RWPE1 (cell line): ENCODE results near the gene FGF12.

Source experiments
- CTCF ChIA-PET: fragments of 350-600 bp; sonication (Branson Sonifier 250); formaldehyde crosslinking; extraction: SDS; loops from one replicate; lab custom pipeline; 2021; lab: Yijun Ruan, JAX
- POLR2A ChIA-PET: fragments of 400-600 bp; formaldehyde crosslinking; extraction: SDS; loops from one replicate; lab custom pipeline; 2020; ENCODE audit warnings: antibody characterized with exemption; ENCODE audit not compliant: low non-redundant PET; lab: Yijun Ruan, JAX
- DNase-seq: peaks from one replicate; pipeline ENCODE4 v3.0.0; 2012; ENCODE audit warnings: low spot score
- H3K27ac ChIP-seq: fragments of 450-650 bp; 2 replicates; pipeline ENCODE4 v1.5.1; 2017
- CTCF ChIP-seq: fragments of 450-650 bp; conservative IDR thresholded peaks from 2 replicates; pipeline ENCODE4 v1.5.1; 2017; ENCODE audit warnings: low read depth, mild to moderate bottlenecking

Gene FGF12

DNA sequence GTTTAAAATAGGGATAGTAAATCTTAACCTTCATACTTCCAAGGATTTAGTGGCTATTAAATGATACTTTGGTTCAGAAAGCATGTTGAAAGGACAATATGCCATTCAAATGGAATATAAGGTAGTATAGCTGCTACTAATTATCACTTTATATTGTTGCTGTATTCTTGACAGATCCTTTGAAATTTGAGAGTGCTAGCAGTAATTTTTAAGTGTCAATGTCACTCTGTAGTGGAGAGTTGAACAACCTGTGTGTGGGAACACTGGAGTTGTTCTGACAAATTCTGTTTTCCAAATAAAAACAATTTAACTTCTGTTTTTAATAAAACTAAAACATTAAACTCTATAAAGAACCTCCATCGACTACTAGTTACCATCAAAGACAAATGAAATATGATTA, 565.7 kb downstream of the FGF12 start:
- no peak for DNase-seq
- TF ChIP-seq CTCF: no peak
- ChIA-PET POLR2A (no interaction called here), CTCF (no interaction called here)
- H3K27ac ChIP-seq: no peak overlapping the region

GRCh38 chr3:192156382-192156781, 571.0 kb downstream of the FGF12 start:
- no peak overlapping the region for H3K27ac ChIP-seq
- CTCF ChIA-PET: no interaction called here
- POLR2A ChIA-PET: no interaction called here
- TF ChIP-seq CTCF: no peak
- DNase-seq: no peak

DNA sequence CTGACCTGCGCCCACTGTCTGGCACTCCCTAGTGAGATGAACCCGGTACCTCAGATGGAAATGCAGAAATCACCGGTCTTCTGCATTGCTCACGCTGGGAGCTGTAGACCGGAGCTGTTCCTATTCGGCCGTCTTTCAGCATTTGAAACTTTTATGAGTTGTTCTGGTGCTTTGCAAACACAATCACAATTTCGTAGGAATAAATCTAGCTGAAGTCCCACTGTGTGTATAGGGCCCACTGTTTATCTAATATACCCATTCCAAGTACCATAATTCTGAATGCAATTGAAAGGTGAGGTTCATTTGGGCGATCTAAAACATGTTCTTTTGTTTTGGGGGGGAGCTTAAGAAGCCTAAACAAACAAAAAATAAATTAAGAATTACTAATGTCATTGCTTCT, 572.1 kb downstream of the FGF12 start:
- ChIA-PET CTCF (interaction anchor here (0.5 kb wide), 1 partner anchor 17 kb away, joined by 3 read pairs; no protein-coding TSS in a partner anchor), POLR2A (no interaction called here)
- TF ChIP-seq CTCF: no peak
- no peak overlapping the region for H3K27ac ChIP-seq
- DNase-seq: no peak

DNA sequence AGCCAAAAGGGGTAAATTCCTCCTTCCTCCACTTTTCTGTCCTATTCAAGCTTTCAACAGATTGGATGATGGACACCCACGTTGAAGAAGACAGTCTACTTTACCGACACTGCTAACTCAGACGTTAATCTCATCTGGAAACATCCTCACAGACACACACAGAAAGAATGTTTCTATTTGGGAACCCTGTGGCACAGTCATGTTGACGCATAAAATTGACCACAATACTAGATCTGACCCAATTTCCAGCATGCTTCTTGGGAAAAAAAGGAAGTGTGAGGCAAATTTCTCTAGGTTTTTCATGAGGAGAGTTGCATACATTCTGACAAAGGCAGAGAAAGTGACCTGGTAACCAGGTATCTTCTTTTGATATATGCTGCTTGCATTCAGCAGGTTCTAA, 594.1 kb downstream of the FGF12 start:
- ChIA-PET POLR2A (no interaction called here), CTCF (no interaction called here)
- no peak for DNase-seq

DNA sequence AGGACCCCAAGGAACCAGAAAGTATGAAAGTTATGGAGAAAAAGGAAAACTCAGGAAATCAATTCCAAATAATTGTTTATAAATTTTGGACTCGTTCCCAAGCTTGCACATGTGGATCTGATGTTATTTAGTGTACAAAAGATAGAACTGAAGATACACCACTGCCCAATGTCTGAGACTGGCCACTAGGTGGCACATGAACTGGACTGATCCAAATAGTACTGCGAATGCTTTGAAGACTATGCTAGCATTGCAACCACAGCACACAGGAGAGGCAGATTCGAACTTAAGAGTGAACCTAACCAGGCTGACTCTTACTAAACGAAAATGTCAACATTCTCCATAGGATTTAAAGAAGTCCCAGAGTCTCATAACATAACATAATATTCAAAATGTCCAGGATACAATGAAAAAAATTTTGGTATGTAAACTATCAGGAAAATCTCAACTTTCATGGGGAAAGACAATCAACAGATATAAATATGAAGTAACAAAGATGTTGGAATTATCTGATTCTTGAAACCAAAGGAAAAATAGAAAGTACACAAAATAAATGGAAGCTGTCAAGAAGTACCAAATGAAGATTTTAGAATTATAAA, 596.7 kb downstream of the FGF12 start:
- DNase-seq: peak; percentile 36
- ChIA-PET POLR2A (no interaction called here), CTCF (interaction anchor here (0.7 to 0.9 kb wide), 4 partner anchors 9 to 1409 kb away, joined by 3 read pairs; no protein-coding TSS in a partner anchor)

More for the DNA sequence above, 594.1 kb downstream of the FGF12 start:
- TF ChIP-seq CTCF: no peak
- no peak overlapping the region for H3K27ac ChIP-seq

DNA sequence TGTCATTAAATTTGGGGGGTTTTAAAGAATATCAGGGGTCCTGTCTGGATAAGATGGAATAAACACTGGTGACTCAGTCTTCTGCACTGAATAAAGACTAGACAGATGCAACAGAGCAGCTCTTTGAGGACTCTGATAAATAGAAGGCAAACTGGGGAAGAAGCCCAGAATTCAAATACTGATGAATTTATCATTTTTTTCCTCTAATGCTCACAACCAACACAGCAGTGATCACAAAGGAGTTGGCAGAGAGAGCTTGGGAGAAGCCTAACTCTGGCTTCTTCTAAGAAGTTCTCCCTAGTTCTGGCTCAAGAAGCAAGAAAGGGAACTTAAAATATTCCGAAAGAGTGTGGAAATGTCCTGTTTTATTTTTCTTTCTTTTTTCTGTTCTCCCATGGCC, 597.8 kb downstream of the FGF12 start:
- CTCF ChIA-PET: interaction anchor here (0.9 kb wide), 1 partner anchor 293 kb away, joined by 3 read pairs; no protein-coding TSS in a partner anchor
- POLR2A ChIA-PET: no interaction called here
- no peak overlapping the region for H3K27ac ChIP-seq
- no peak for DNase-seq
- no peak for TF ChIP-seq CTCF

More for the DNA sequence above, 596.7 kb downstream of the FGF12 start:
- no peak overlapping the region for H3K27ac ChIP-seq
- peak; percentile 64 for TF ChIP-seq CTCF
